ENCODE measurements around the gene CD46.
A peak's percentile ranks its signal among the peaks of the same experiment; 100 is the strongest.

Gene CD46

GRCh38 chr1:207822602-207823451 lies 71.0 kb downstream of the CD46 start:
- peak overlapping the region; percentile 81 for H3K27ac ChIP-seq (ENCODE audit: low read depth, low read length)
- peaks cover 7% of the 10 kb centered on the region for H3F3A ChIP-seq (ENCODE audit: insufficient read depth)
- TF ChIP-seq EZH2phosphoT487 (conservative IDR thresholded peaks at IDR 0.05; ENCODE audit: low read length) (no peak), CTCF (IDR thresholded peaks at IDR 0.05; ENCODE audit: insufficient read depth, low read length, poor library complexity, severe bottlenecking) (no peak)
- no peaks in the 10 kb centered on the region for H3K27me3 ChIP-seq (ENCODE audit: low read length)
- H3K36me3 ChIP-seq (ENCODE audit: low read length) = no peaks in the 10 kb centered on the region
- H3K4me3 ChIP-seq (ENCODE audit: insufficient read depth, low read length, poor library complexity, severe bottlenecking) = peak overlapping the region; percentile 77
- H4K20me1 ChIP-seq (ENCODE audit: low read depth, low read length) = no peaks in the 10 kb centered on the region
- H3K9me2 ChIP-seq (replicated peaks; ENCODE audit: insufficient read depth, low read length) = no peaks in the 10 kb centered on the region
- peak overlapping the region; percentile 74 for H3K9ac ChIP-seq (ENCODE audit: low read length)
- peak overlapping the region; percentile 77 for H3K4me2 ChIP-seq (ENCODE audit: low read depth, low read length, poor library complexity, severe bottlenecking)
- peak overlapping the region; percentile 38 for H2AFZ ChIP-seq (ENCODE audit: low read depth, low read length, severe bottlenecking)
- H3K9me3 ChIP-seq (ENCODE audit: insufficient read depth, low read length) = no peaks in the 10 kb centered on the region
- H3K79me2 ChIP-seq (ENCODE audit: insufficient read depth, low read length) = peaks cover 49% of the 10 kb centered on the region

- peak overlapping the region; percentile 63 for H3K27ac ChIP-seq (ENCODE audit: low read depth, low read length)
- no peaks in the 10 kb centered on the region for H3K27me3 ChIP-seq (ENCODE audit: low read length)
- H2AFZ ChIP-seq (ENCODE audit: low read depth, low read length, severe bottlenecking) = peak overlapping the region; percentile 38
- no peaks in the 10 kb centered on the region for H3K9me3 ChIP-seq (ENCODE audit: insufficient read depth, low read length)
- H3F3A ChIP-seq (ENCODE audit: insufficient read depth) = peaks cover 7% of the 10 kb centered on the region
- peak overlapping the region; percentile 74 for H3K9ac ChIP-seq (ENCODE audit: low read length)
- peaks cover 46% of the 10 kb centered on the region for H3K79me2 ChIP-seq (ENCODE audit: insufficient read depth, low read length)
- no peaks in the 10 kb centered on the region for H4K20me1 ChIP-seq (ENCODE audit: low read depth, low read length)
- peak overlapping the region; percentile 77 for H3K4me2 ChIP-seq (ENCODE audit: low read depth, low read length, poor library complexity, severe bottlenecking)
- no peak for TF ChIP-seq CTCF (IDR thresholded peaks at IDR 0.05; ENCODE audit: insufficient read depth, low read length, poor library complexity, severe bottlenecking)
- no peaks in the 10 kb centered on the region for H3K36me3 ChIP-seq (ENCODE audit: low read length)
- peak overlapping the region; percentile 76 for H3K4me3 ChIP-seq (ENCODE audit: insufficient read depth, low read length, poor library complexity, severe bottlenecking)
- no peaks in the 10 kb centered on the region for H3K9me2 ChIP-seq (replicated peaks; ENCODE audit: insufficient read depth, low read length)
Observed at GRCh38 chr1:207823531-207823879, 71.7 kb downstream of the CD46 start.

GRCh38 chr1:207823880-207824566 lies 72.2 kb downstream of the CD46 start:
- Histone ChIP-seq H3K79me2 (ENCODE audit: insufficient read depth, low read length) (peaks cover 40% of the 10 kb centered on the region), H2AFZ (ENCODE audit: low read depth, low read length, severe bottlenecking) (no peak overlapping the region), H3K27me3 (ENCODE audit: low read length) (no peaks in the 10 kb centered on the region), H3K9me3 (ENCODE audit: insufficient read depth, low read length) (no peaks in the 10 kb centered on the region), H3K9me2 (replicated peaks; ENCODE audit: insufficient read depth, low read length) (no peaks in the 10 kb centered on the region), H3K27ac (ENCODE audit: low read depth, low read length) (peak overlapping the region; percentile 63), H3K4me3 (ENCODE audit: insufficient read depth, low read length, poor library complexity, severe bottlenecking) (peak overlapping the region; percentile 76), H3K4me2 (ENCODE audit: low read depth, low read length, poor library complexity, severe bottlenecking) (peak overlapping the region; percentile 77), H3F3A (ENCODE audit: insufficient read depth) (peaks cover 7% of the 10 kb centered on the region), H3K9ac (ENCODE audit: low read length) (peak overlapping the region; percentile 74), H4K20me1 (ENCODE audit: low read depth, low read length) (no peaks in the 10 kb centered on the region), H3K36me3 (ENCODE audit: low read length) (no peaks in the 10 kb centered on the region)
- TF ChIP-seq CTCF (IDR thresholded peaks at IDR 0.05; ENCODE audit: insufficient read depth, low read length, poor library complexity, severe bottlenecking) = peak; percentile 35
- TF ChIP-seq EZH2phosphoT487 (conservative IDR thresholded peaks at IDR 0.05; ENCODE audit: low read length) = no peak

All from SU-DHL-6 (cell line).